Hepatocyte (in vitro differentiated cells): Measurements from ENCODE around the gene TMEM131L.

Experiments used
- EZH2 ChIP-seq: fragments of 200-600 bp; sonication (generic); IDR thresholded peaks from 2 replicates; pipeline ENCODE4 v1.6.1; 2016; ENCODE audit warnings: antibody characterized with exemption, mild to moderate bottlenecking, borderline replicate concordance
- EZH2phosphoT487 ChIP-seq: fragments of 200-600 bp; sonication (generic); IDR thresholded peaks from one replicate; pipeline ENCODE4 v1.6.1; 2018; ENCODE audit warnings: antibody characterized with exemption, mild to moderate bottlenecking, low read depth, moderate library complexity; ENCODE audit not compliant: unreplicated experiment, severe bottlenecking
- TF ChIP-seq, protein P1 (sequence below): fragments of 200-600 bp; sonication (generic); IDR thresholded peaks from 2 replicates; pipeline ENCODE4 v1.5.1; 2016; ENCODE audit warnings: antibody characterized with exemption, mild to moderate bottlenecking; ENCODE audit not compliant: poor library complexity

- TF ChIP-seq, protein P1, sequence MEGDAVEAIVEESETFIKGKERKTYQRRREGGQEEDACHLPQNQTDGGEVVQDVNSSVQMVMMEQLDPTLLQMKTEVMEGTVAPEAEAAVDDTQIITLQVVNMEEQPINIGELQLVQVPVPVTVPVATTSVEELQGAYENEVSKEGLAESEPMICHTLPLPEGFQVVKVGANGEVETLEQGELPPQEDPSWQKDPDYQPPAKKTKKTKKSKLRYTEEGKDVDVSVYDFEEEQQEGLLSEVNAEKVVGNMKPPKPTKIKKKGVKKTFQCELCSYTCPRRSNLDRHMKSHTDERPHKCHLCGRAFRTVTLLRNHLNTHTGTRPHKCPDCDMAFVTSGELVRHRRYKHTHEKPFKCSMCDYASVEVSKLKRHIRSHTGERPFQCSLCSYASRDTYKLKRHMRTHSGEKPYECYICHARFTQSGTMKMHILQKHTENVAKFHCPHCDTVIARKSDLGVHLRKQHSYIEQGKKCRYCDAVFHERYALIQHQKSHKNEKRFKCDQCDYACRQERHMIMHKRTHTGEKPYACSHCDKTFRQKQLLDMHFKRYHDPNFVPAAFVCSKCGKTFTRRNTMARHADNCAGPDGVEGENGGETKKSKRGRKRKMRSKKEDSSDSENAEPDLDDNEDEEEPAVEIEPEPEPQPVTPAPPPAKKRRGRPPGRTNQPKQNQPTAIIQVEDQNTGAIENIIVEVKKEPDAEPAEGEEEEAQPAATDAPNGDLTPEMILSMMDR = no peak
- TF ChIP-seq EZH2phosphoT487 = no peak
- TF ChIP-seq EZH2 = no peak
These were observed 188.9 kb downstream of the TMEM131L start for GRCh38 chr4:153655002-153655541.
